GM19467 (cell line): Measurements from ENCODE around the gene CDK10.
"Not testable (repeated sequence)": the region's sequence is repeated elsewhere in the genome, so short reads cannot be mapped to it uniquely, and the experiment has no call there.

ENCODE experiments used
- ATAC-seq: cut with Tn5 transposase; IDR thresholded peaks from one replicate; pipeline ENCODE4 v1.9.1; 2021; ENCODE audit warnings: mild to moderate bottlenecking, moderate library complexity; ENCODE audit not compliant: unreplicated experiment

CDK10 gene

GRCh38 chr16:89667000-89667399 is 19.5 kb upstream of the CDK10 start:
- not testable (repeated sequence) for ATAC-seq

GRCh38 chr16:89667633-89668032 is 18.9 kb upstream of the CDK10 start:
- no peak for ATAC-seq

- no peak for ATAC-seq
Measured at GRCh38 chr16:89668790-89669158, 17.7 kb upstream of the CDK10 start.

- no peak for ATAC-seq
Measured at GRCh38 chr16:89669755-89670154, 16.7 kb upstream of the CDK10 start.

GRCh38 chr16:89670496-89671431 is 15.7 kb upstream of the CDK10 start:
- ATAC-seq = no peak

GRCh38 chr16:89671565-89671964 is 14.9 kb upstream of the CDK10 start:
- ATAC-seq = not testable (repeated sequence)

- ATAC-seq = no peak
Measured at GRCh38 chr16:89672177-89672941, 14.1 kb upstream of the CDK10 start.

- no peak for ATAC-seq
Measured at GRCh38 chr16:89678258-89678657, 8.2 kb upstream of the CDK10 start.

GRCh38 chr16:89685916-89686315 is 573 bp upstream of the CDK10 start:
- no peak for ATAC-seq

GRCh38 chr16:89687092-89687940 is 827 bp downstream of the CDK10 start:
- peak; percentile 45 for ATAC-seq

GRCh38 chr16:89688395-89688794 is 1.9 kb downstream of the CDK10 start:
- no peak for ATAC-seq

- ATAC-seq = no peak
Measured at GRCh38 chr16:89689142-89689541, 2.7 kb downstream of the CDK10 start.

GRCh38 chr16:89689621-89690020 is 3.1 kb downstream of the CDK10 start:
- ATAC-seq = not testable (repeated sequence)

- no peak for ATAC-seq
Measured at GRCh38 chr16:89690392-89690901, 4.0 kb downstream of the CDK10 start.

GRCh38 chr16:89691231-89691985 is 4.9 kb downstream of the CDK10 start:
- no peak for ATAC-seq

GRCh38 chr16:89691986-89692569 is 5.6 kb downstream of the CDK10 start:
- no peak for ATAC-seq

- ATAC-seq = no peak
Measured at GRCh38 chr16:89693289-89693731, 6.8 kb downstream of the CDK10 start.

GRCh38 chr16:89693931-89694783 is 7.7 kb downstream of the CDK10 start:
- ATAC-seq = no peak

- ATAC-seq = not testable (repeated sequence)
Measured at GRCh38 chr16:89694784-89695085, 8.2 kb downstream of the CDK10 start.
